HFF-Myc (cell line): ENCODE measurements around the gene FBXO27.
A peak's percentile ranks its signal among the peaks of the same experiment; 100 is the strongest.

Experiments
- DNase-seq: peaks from one replicate; pipeline ENCODE4 v3.0.0-alpha.2; 2011; ENCODE audit warnings: low read depth; ENCODE audit errors: extremely low read depth
- H3K4me3 ChIP-seq: replicated peaks from 2 replicates; pipeline ENCODE4 v1.5.1; 2011; ENCODE audit warnings: low read depth, mild to moderate bottlenecking, control low read depth, low read length
- TF ChIP-seq, protein P1 (sequence below): IDR thresholded peaks from 2 replicates; pipeline ENCODE4 v1.5.1; 2012; ENCODE audit warnings: mild to moderate bottlenecking, low read depth, low read length, control low read depth; ENCODE audit errors: missing control alignments

FBXO27 gene, protein sequence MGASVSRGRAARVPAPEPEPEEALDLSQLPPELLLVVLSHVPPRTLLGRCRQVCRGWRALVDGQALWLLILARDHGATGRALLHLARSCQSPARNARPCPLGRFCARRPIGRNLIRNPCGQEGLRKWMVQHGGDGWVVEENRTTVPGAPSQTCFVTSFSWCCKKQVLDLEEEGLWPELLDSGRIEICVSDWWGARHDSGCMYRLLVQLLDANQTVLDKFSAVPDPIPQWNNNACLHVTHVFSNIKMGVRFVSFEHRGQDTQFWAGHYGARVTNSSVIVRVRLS

GRCh38 chr19:39032063-39032918 is at the start of gene FBXO27:
Gene FBXO27, minus strand, starts transcription at chr19:39032549. Its CDS starts 322 bp downstream, at chr19:39032227.
- DNase-seq: no peak
- H3K4me3 ChIP-seq: peak within 1 kb of the TSS; percentile 43
- TF ChIP-seq, protein P1, sequence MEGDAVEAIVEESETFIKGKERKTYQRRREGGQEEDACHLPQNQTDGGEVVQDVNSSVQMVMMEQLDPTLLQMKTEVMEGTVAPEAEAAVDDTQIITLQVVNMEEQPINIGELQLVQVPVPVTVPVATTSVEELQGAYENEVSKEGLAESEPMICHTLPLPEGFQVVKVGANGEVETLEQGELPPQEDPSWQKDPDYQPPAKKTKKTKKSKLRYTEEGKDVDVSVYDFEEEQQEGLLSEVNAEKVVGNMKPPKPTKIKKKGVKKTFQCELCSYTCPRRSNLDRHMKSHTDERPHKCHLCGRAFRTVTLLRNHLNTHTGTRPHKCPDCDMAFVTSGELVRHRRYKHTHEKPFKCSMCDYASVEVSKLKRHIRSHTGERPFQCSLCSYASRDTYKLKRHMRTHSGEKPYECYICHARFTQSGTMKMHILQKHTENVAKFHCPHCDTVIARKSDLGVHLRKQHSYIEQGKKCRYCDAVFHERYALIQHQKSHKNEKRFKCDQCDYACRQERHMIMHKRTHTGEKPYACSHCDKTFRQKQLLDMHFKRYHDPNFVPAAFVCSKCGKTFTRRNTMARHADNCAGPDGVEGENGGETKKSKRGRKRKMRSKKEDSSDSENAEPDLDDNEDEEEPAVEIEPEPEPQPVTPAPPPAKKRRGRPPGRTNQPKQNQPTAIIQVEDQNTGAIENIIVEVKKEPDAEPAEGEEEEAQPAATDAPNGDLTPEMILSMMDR: no peak

- TF ChIP-seq, protein P1: no peak
- DNase-seq: no peak
- H3K4me3 ChIP-seq: no peak overlapping the region
Observed at GRCh38 chr19:39080431-39080830, 48.1 kb upstream of the FBXO27 start.

- peak; percentile 35 for DNase-seq
- TF ChIP-seq, protein P1: no peak
- no peak overlapping the region for H3K4me3 ChIP-seq
Observed at GRCh38 chr19:39078436-39079200, 46.3 kb upstream of the FBXO27 start.

- no peak overlapping the region for H3K4me3 ChIP-seq
- no peak for DNase-seq
Observed at GRCh38 chr19:39077323-39077722, 45.0 kb upstream of the FBXO27 start.

DNA sequence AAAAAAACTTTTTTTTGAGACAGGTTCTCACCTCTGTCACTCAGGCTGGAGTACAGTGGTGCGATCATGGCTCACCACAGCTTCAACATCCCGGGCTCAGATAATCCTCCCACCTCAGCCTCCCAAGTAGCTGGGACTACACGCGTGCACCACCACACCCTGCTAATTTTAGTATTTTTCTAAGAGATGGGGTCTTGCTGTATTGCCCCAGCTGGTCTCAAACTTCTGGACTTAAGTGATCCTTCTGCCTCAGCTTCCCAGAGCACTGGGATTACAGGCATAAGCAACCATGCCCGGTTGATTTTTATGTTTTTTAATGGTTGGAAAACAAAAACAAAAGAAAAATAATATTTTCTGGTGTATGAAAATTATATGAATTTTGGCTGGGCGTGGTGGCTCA is 42.6 kb upstream of the FBXO27 start:
- DNase-seq: no peak
- TF ChIP-seq, protein P1: no peak
- no peak overlapping the region for H3K4me3 ChIP-seq

More at GRCh38 chr19:39077323-39077722, 45.0 kb upstream of the FBXO27 start:
- TF ChIP-seq, protein P1: no peak

GRCh38 chr19:39074205-39074692 is 41.9 kb upstream of the FBXO27 start:
- no peak for DNase-seq
- TF ChIP-seq, protein P1: no peak
- H3K4me3 ChIP-seq: no peak overlapping the region
